HUES48 (cell line): ENCODE data around the gene ATXN1.

Source experiments
- H3K27ac ChIP-seq: one replicate; pipeline ENCODE4 v1.7.0; 2013; ENCODE audit warnings: low read depth, low read length, inconsistent platforms
- H3K27me3 ChIP-seq: 2 replicates; pipeline ENCODE4 v1.6.1; 2013; ENCODE audit warnings: mild to moderate bottlenecking, low read length; ENCODE audit not compliant: control insufficient read depth, insufficient read depth
- H3K36me3 ChIP-seq: 2 replicates; pipeline ENCODE4 v1.6.1; 2013; ENCODE audit warnings: low read length; ENCODE audit not compliant: control insufficient read depth, insufficient read depth
- H3K4me1 ChIP-seq: 2 replicates; pipeline ENCODE4 v1.6.1; 2013; ENCODE audit warnings: mild to moderate bottlenecking, low read length; ENCODE audit not compliant: control insufficient read depth, insufficient read depth
- H3K4me3 ChIP-seq: 2 replicates; pipeline ENCODE4 v1.5.1; 2013; ENCODE audit warnings: mild to moderate bottlenecking, low read depth, low read length
- H3K9ac ChIP-seq: 2 replicates; pipeline ENCODE4 v1.6.1; 2013; ENCODE audit warnings: mild to moderate bottlenecking, low read depth, low read length, moderate library complexity
- H3K9me3 ChIP-seq: 2 replicates; pipeline ENCODE4 v1.6.1; 2013; ENCODE audit warnings: low read length; ENCODE audit not compliant: control insufficient read depth, insufficient read depth

The ATXN1 gene

GRCh38 chr6:16679050-16679449, 82.2 kb downstream of the ATXN1 start:
- Histone ChIP-seq H3K9me3 (no peaks in the 10 kb centered on the region), H3K4me1 (peaks cover 7% of the 10 kb centered on the region; the same call in 1 of the 2 replicates), H3K9ac (no peak overlapping the region), H3K27ac (no peak overlapping the region), H3K4me3 (no peak overlapping the region), H3K27me3 (no peaks in the 10 kb centered on the region), H3K36me3 (no peaks in the 10 kb centered on the region)

- peak overlapping the region; percentile 43 for H3K27ac ChIP-seq
- no peaks in the 10 kb centered on the region for H3K9me3 ChIP-seq
- H3K27me3 ChIP-seq = no peaks in the 10 kb centered on the region
- no peak overlapping the region for H3K4me3 ChIP-seq
- no peak overlapping the region for H3K9ac ChIP-seq
- H3K4me1 ChIP-seq = peaks cover 7% of the 10 kb centered on the region
- no peaks in the 10 kb centered on the region for H3K36me3 ChIP-seq
Observed at GRCh38 chr6:16677458-16677857, 83.8 kb downstream of the ATXN1 start.

GRCh38 chr6:16676978-16677377, 84.3 kb downstream of the ATXN1 start:
- Histone ChIP-seq H3K27ac (peak overlapping the region; percentile 43), H3K4me1 (peaks cover 12% of the 10 kb centered on the region), H3K9ac (no peak overlapping the region), H3K36me3 (no peaks in the 10 kb centered on the region), H3K27me3 (no peaks in the 10 kb centered on the region), H3K4me3 (no peak overlapping the region), H3K9me3 (no peaks in the 10 kb centered on the region)

- H3K4me1 ChIP-seq = peaks cover 18% of the 10 kb centered on the region
- no peak overlapping the region for H3K9ac ChIP-seq
- no peaks in the 10 kb centered on the region for H3K27me3 ChIP-seq
- no peaks in the 10 kb centered on the region for H3K9me3 ChIP-seq
- H3K4me3 ChIP-seq = no peak overlapping the region
- no peaks in the 10 kb centered on the region for H3K36me3 ChIP-seq
- no peak overlapping the region for H3K27ac ChIP-seq
Observed at GRCh38 chr6:16676376-16676775, 84.9 kb downstream of the ATXN1 start.

- Histone ChIP-seq H3K4me3 (no peak overlapping the region), H3K4me1 (peaks cover 29% of the 10 kb centered on the region), H3K36me3 (no peaks in the 10 kb centered on the region), H3K9me3 (no peaks in the 10 kb centered on the region), H3K27me3 (no peaks in the 10 kb centered on the region), H3K9ac (no peak overlapping the region), H3K27ac (no peak overlapping the region)
Observed at GRCh38 chr6:16674801-16675392, 86.4 kb downstream of the ATXN1 start.

GRCh38 chr6:16673011-16673797, 88.1 kb downstream of the ATXN1 start:
- no peaks in the 10 kb centered on the region for H3K36me3 ChIP-seq
- no peak overlapping the region for H3K9ac ChIP-seq
- no peak overlapping the region for H3K27ac ChIP-seq
- H3K27me3 ChIP-seq = no peaks in the 10 kb centered on the region
- no peak overlapping the region for H3K4me3 ChIP-seq
- H3K4me1 ChIP-seq = peaks cover 30% of the 10 kb centered on the region
- no peaks in the 10 kb centered on the region for H3K9me3 ChIP-seq

- Histone ChIP-seq H3K4me1 (peaks cover 23% of the 10 kb centered on the region), H3K27ac (no peak overlapping the region)
Observed at GRCh38 chr6:16671302-16672289, 89.7 kb downstream of the ATXN1 start.

GRCh38 chr6:16670617-16671051, 90.6 kb downstream of the ATXN1 start:
- no peak overlapping the region for H3K27ac ChIP-seq

More at GRCh38 chr6:16671302-16672289, 89.7 kb downstream of the ATXN1 start:
- H3K36me3 ChIP-seq = no peaks in the 10 kb centered on the region
- H3K9ac ChIP-seq = no peak overlapping the region
- no peak overlapping the region for H3K4me3 ChIP-seq
- H3K9me3 ChIP-seq = no peaks in the 10 kb centered on the region
- no peaks in the 10 kb centered on the region for H3K27me3 ChIP-seq

GRCh38 chr6:16670183-16670582, 91.1 kb downstream of the ATXN1 start:
- no peaks in the 10 kb centered on the region for H3K9me3 ChIP-seq
- H3K4me1 ChIP-seq = peaks cover 23% of the 10 kb centered on the region
- no peaks in the 10 kb centered on the region for H3K36me3 ChIP-seq
- H3K27ac ChIP-seq = no peak overlapping the region
- H3K27me3 ChIP-seq = no peaks in the 10 kb centered on the region
- no peak overlapping the region for H3K4me3 ChIP-seq
- no peak overlapping the region for H3K9ac ChIP-seq

More at GRCh38 chr6:16670617-16671051, 90.6 kb downstream of the ATXN1 start:
- Histone ChIP-seq H3K4me1 (peaks cover 23% of the 10 kb centered on the region), H3K4me3 (no peak overlapping the region), H3K36me3 (no peaks in the 10 kb centered on the region), H3K9ac (no peak overlapping the region), H3K27me3 (no peaks in the 10 kb centered on the region), H3K9me3 (no peaks in the 10 kb centered on the region)

GRCh38 chr6:16669227-16669626, 92.0 kb downstream of the ATXN1 start:
- Histone ChIP-seq H3K36me3 (no peaks in the 10 kb centered on the region), H3K9ac (no peak overlapping the region), H3K4me1 (peaks cover 23% of the 10 kb centered on the region), H3K27me3 (no peaks in the 10 kb centered on the region), H3K4me3 (no peak overlapping the region), H3K9me3 (no peaks in the 10 kb centered on the region), H3K27ac (no peak overlapping the region)
